ENCODE results near the gene HOMER1. TPM values are rescaled to one million over a fixed set of nuclear protein-coding genes. Genes with fewer than 3 reads are reported as not detected.
A peak's percentile ranks its signal among the peaks of the same experiment; 100 is the strongest.

HOMER1 gene, protein sequence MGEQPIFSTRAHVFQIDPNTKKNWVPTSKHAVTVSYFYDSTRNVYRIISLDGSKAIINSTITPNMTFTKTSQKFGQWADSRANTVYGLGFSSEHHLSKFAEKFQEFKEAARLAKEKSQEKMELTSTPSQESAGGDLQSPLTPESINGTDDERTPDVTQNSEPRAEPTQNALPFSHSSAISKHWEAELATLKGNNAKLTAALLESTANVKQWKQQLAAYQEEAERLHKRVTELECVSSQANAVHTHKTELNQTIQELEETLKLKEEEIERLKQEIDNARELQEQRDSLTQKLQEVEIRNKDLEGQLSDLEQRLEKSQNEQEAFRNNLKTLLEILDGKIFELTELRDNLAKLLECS
- total RNA-seq (ENCODE audit: low replicate concordance) = 30.8 and 41.6 TPM in 2 replicates

DNA sequence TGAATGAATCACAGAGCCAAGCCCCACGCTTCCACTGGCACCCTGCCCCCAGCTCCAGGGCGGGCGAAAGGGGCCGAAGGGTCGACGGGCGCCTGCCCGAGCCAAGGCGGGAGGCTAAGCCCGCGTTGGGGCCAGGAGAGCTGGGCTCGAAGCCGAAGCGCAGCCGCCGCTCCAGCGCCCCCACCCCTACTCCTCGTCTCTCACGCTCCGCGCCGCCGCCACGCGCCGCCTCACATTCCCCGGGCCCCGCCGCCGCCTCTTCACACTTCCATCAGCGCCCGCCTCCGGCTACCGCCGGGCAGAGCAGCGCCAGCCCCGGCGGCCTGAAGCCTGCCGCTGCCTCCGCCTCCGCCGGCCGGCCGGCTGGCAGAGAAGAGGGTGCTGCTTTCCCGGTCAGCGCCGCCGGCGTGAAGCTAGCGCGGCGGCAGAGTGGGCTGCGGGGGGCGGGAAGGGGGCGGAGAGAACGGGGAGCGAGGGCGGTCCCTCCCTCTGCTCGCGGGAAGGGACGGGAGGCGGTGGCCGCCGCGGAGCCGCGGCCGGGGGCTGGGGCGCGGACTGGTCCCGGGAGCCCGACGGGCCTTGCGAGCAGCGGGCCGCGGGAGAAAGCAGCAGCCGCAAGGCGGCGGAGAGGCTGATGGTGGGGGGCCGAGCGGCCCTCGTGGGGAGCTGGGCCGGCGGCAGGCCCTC is at the start of gene HOMER1:
HOMER1 (minus strand) TSS at position 431 of the 687 bp plus-strand sequence. CDS start 1,360 bp downstream, outside the sequence.
- Histone ChIP-seq H3K27me3 (no peaks in the 10 kb centered on the region), H3K4me3 (peak within 1 kb of the TSS; percentile 93), H4K20me1 (ENCODE audit: low read depth) (peaks cover 43% of the 10 kb centered on the region), H3K27ac (peak within 1 kb of the TSS; percentile 95), H3K9me3 (ENCODE audit: low read depth) (no peaks in the 10 kb centered on the region), H3K9ac (peak within 1 kb of the TSS; percentile 69), H3K36me3 (no peaks in the 10 kb centered on the region), H3K79me2 (ENCODE audit: low read depth) (peaks cover 44% of the 10 kb centered on the region), H3K4me2 (peak within 1 kb of the TSS; percentile 94), H3K4me1 (peaks cover 25% of the 10 kb centered on the region), H3F3A (ENCODE audit: low read depth) (peaks cover 38% of the 10 kb centered on the region), H2AFZ (replicated peaks) (peak within 1 kb of the TSS; percentile 27)
- peak within 1 kb of the TSS; percentile 97 for H3K27ac Mint-ChIP-seq
- H3K4me1 Mint-ChIP-seq = peaks cover 31% of the 10 kb centered on the region
- peak within 1 kb of the TSS; percentile 98 for H3K4me3 Mint-ChIP-seq
- peak; percentile 92 for DNase-seq (ENCODE audit: low spot score)
- no peaks in the 10 kb centered on the region for H3K27me3 Mint-ChIP-seq (ENCODE audit: insufficient read depth, low read depth)
- no peaks in the 10 kb centered on the region for H3K36me3 Mint-ChIP-seq
- TF ChIP-seq, protein P1, sequence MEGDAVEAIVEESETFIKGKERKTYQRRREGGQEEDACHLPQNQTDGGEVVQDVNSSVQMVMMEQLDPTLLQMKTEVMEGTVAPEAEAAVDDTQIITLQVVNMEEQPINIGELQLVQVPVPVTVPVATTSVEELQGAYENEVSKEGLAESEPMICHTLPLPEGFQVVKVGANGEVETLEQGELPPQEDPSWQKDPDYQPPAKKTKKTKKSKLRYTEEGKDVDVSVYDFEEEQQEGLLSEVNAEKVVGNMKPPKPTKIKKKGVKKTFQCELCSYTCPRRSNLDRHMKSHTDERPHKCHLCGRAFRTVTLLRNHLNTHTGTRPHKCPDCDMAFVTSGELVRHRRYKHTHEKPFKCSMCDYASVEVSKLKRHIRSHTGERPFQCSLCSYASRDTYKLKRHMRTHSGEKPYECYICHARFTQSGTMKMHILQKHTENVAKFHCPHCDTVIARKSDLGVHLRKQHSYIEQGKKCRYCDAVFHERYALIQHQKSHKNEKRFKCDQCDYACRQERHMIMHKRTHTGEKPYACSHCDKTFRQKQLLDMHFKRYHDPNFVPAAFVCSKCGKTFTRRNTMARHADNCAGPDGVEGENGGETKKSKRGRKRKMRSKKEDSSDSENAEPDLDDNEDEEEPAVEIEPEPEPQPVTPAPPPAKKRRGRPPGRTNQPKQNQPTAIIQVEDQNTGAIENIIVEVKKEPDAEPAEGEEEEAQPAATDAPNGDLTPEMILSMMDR (IDR thresholded peaks at IDR 0.05) = no peak
- TF ChIP-seq EZH2phosphoT487 (IDR thresholded peaks at IDR 0.05) (no peak), EZH2 (IDR thresholded peaks at IDR 0.05) (no peak)
- no peaks in the 10 kb centered on the region for H3K9me3 Mint-ChIP-seq

DNA sequence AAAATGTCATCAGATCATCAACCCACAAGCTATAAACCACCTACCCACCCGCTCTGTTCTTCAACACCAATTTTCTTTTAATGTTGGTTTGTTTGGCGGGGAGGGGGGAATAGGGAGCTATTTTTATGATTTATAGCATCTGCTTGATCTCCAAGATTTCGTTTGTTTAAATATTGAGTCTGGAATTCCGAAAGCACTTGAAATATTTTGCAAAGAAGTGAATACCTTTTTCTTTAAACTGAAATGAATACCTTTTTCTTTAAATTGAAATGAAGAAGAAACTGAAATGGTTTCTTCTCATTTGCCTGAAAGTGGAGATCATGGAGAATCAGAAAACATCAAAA is 49.3 kb upstream of the HOMER1 start:
- no peaks in the 10 kb centered on the region for H3K27me3 ChIP-seq
- peaks cover 35% of the 10 kb centered on the region for H3F3A ChIP-seq (ENCODE audit: low read depth)
- TF ChIP-seq EZH2phosphoT487 (IDR thresholded peaks at IDR 0.05) (no peak), EZH2 (IDR thresholded peaks at IDR 0.05) (no peak)
- TF ChIP-seq, protein P1 (IDR thresholded peaks at IDR 0.05) = no peak
- no peak overlapping the region for H3K27ac Mint-ChIP-seq
- no peaks in the 10 kb centered on the region for H4K20me1 ChIP-seq (ENCODE audit: low read depth)
- H3K9me3 Mint-ChIP-seq = no peaks in the 10 kb centered on the region
- H3K27ac ChIP-seq = peak overlapping the region; percentile 35
- H3K4me1 Mint-ChIP-seq = peaks cover 35% of the 10 kb centered on the region
- peaks cover 40% of the 10 kb centered on the region for H3K4me1 ChIP-seq
- H2AFZ ChIP-seq (replicated peaks) = no peak overlapping the region
- H3K4me2 ChIP-seq = peak overlapping the region; percentile 66
- H3K79me2 ChIP-seq (ENCODE audit: low read depth) = no peaks in the 10 kb centered on the region
- no peaks in the 10 kb centered on the region for H3K36me3 ChIP-seq
- no peak overlapping the region for H3K4me3 Mint-ChIP-seq
- no peaks in the 10 kb centered on the region for H3K9me3 ChIP-seq (ENCODE audit: low read depth)
- no peaks in the 10 kb centered on the region for H3K36me3 Mint-ChIP-seq
- no peak overlapping the region for H3K9ac ChIP-seq
- H3K27me3 Mint-ChIP-seq (ENCODE audit: insufficient read depth, low read depth) = no peaks in the 10 kb centered on the region
- no peak overlapping the region for H3K4me3 ChIP-seq
- DNase-seq (ENCODE audit: low spot score) = no peak

DNA sequence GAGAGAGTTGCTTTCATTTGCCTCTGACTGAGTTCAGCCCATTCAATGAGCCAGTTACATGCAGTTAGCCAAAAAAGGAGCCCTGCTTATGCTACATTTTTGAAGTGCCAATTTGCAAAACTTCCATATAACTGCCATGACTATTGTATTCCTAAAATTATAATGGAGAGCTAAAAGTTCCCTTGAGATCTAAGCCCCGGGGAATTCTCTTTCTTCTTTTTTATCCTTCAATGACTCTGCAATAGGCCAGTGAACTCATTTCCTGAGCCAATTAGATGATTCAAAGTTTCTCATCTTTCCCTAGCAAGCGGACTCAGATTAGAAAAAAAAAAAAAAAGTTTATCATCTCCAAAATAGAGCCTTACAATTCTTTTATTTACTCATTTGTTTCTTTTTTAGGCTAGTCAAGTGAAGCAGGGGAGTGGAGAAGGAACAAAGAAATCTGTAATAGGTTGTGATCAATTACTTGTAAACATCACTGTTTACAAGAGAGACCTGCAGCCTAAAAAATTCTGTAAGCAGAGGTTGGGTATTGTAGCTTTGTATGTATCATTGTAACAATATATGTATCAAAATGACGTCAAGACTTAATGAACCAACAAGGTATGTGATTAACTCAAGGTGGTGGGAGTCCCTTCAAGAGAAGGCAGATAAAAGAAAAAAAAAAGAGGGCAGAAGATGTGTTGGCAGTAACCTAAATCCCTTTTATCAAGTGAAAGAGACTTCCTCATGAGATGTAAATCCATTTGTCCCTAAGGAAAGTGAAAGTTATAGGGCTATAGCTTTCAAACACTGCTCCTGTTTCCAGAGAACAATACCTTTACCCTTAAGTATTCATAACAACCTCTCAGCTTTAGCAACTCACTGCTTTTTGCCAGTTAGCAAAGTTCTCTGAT is 48.7 kb upstream of the HOMER1 start:
- Histone ChIP-seq H3K4me3 (no peak overlapping the region), H3K27me3 (no peaks in the 10 kb centered on the region), H3K9ac (no peak overlapping the region), H3K79me2 (ENCODE audit: low read depth) (no peaks in the 10 kb centered on the region), H4K20me1 (ENCODE audit: low read depth) (no peaks in the 10 kb centered on the region), H3K4me2 (peak overlapping the region; percentile 66), H2AFZ (replicated peaks) (no peak overlapping the region), H3K4me1 (peaks cover 36% of the 10 kb centered on the region), H3K27ac (peak overlapping the region; percentile 35), H3F3A (ENCODE audit: low read depth) (peaks cover 35% of the 10 kb centered on the region), H3K9me3 (ENCODE audit: low read depth) (no peaks in the 10 kb centered on the region), H3K36me3 (no peaks in the 10 kb centered on the region)
- no peak for DNase-seq (ENCODE audit: low spot score)
- Mint-ChIP-seq H3K36me3 (no peaks in the 10 kb centered on the region), H3K4me1 (peaks cover 32% of the 10 kb centered on the region), H3K27ac (no peak overlapping the region), H3K9me3 (no peaks in the 10 kb centered on the region), H3K4me3 (no peak overlapping the region), H3K27me3 (ENCODE audit: insufficient read depth, low read depth) (no peaks in the 10 kb centered on the region)
- TF ChIP-seq, protein P1 (IDR thresholded peaks at IDR 0.05) = no peak
- TF ChIP-seq EZH2 (IDR thresholded peaks at IDR 0.05) (no peak), EZH2phosphoT487 (IDR thresholded peaks at IDR 0.05) (peak; percentile 20)
